Peyer's patch (tissue), 4 donors: Measurements from ENCODE around the gene NRGN.

Source experiments
- POLR2A ChIP-seq, 2 donors: fragments of 450-650 bp; IDR thresholded peaks; one replicate each; pipeline ENCODE4 v1.5.1; 2017; ENCODE audit warnings: antibody characterized with exemption in 2 of 2, mild to moderate bottlenecking in 2 of 2, moderate library complexity in 2 of 2
- TF ChIP-seq, protein P1 (sequence below), 6 experiments: fragments of 450-650 bp in 4 of 6; fragments of 200-600 bp in 2 of 6; sonication (generic) in 1 of 6; IDR thresholded peaks; one replicate each; pipeline ENCODE4 v1.5.1; 2017 to 2019; ENCODE audit warnings: antibody characterized with exemption in 6 of 6, mild to moderate bottlenecking in 3 of 6, moderate library complexity in 1 of 6

DNA sequence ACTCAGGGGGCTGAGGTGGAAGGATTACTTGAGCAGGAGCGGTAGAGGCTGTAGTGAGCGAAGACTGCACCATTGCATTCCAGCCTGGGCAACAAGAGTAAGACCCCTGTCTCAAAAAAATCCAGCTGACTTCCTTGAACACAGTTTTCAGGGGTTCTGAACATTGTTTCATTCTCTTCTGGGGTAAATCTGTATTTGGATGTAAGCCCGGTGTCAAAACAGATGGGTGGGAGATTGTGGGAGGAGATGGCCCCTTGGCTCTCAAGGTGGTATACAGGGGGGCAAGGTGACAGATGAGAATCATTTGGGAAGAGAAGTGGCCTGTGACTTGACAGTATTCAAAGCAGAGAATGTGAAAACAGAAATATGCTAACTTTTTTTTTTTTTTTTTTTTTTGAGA, 17.6 kb downstream of the NRGN start:
- TF ChIP-seq, protein P1, sequence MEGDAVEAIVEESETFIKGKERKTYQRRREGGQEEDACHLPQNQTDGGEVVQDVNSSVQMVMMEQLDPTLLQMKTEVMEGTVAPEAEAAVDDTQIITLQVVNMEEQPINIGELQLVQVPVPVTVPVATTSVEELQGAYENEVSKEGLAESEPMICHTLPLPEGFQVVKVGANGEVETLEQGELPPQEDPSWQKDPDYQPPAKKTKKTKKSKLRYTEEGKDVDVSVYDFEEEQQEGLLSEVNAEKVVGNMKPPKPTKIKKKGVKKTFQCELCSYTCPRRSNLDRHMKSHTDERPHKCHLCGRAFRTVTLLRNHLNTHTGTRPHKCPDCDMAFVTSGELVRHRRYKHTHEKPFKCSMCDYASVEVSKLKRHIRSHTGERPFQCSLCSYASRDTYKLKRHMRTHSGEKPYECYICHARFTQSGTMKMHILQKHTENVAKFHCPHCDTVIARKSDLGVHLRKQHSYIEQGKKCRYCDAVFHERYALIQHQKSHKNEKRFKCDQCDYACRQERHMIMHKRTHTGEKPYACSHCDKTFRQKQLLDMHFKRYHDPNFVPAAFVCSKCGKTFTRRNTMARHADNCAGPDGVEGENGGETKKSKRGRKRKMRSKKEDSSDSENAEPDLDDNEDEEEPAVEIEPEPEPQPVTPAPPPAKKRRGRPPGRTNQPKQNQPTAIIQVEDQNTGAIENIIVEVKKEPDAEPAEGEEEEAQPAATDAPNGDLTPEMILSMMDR (IDR thresholded peaks at IDR 0.05): no peak
- no peak for TF ChIP-seq POLR2A (IDR thresholded peaks at IDR 0.05)
